Measurements from ENCODE around the gene PDP2. TPM values are rescaled to one million over a fixed set of nuclear protein-coding genes. Genes with fewer than 3 reads are reported as not detected.
"Not testable (repeated sequence)": the region's sequence is repeated elsewhere in the genome, so short reads cannot be mapped to it uniquely, and the experiment has no call there.

The PDP2 gene
- polyA plus RNA-seq, 4 donors, result 10.0 to 15.7 (median 12.8) TPM

- no peak for DNase-seq (ENCODE audit: low read depth in 4 of 4, low spot score in 3 of 4)
These were observed 51.8 kb downstream of the PDP2 start for GRCh38 chr16:66932076-66932475.

- no peak for DNase-seq (ENCODE audit: low read depth in 4 of 4, low spot score in 3 of 4)
These were observed 53.4 kb downstream of the PDP2 start for GRCh38 chr16:66933776-66934137.

DNA sequence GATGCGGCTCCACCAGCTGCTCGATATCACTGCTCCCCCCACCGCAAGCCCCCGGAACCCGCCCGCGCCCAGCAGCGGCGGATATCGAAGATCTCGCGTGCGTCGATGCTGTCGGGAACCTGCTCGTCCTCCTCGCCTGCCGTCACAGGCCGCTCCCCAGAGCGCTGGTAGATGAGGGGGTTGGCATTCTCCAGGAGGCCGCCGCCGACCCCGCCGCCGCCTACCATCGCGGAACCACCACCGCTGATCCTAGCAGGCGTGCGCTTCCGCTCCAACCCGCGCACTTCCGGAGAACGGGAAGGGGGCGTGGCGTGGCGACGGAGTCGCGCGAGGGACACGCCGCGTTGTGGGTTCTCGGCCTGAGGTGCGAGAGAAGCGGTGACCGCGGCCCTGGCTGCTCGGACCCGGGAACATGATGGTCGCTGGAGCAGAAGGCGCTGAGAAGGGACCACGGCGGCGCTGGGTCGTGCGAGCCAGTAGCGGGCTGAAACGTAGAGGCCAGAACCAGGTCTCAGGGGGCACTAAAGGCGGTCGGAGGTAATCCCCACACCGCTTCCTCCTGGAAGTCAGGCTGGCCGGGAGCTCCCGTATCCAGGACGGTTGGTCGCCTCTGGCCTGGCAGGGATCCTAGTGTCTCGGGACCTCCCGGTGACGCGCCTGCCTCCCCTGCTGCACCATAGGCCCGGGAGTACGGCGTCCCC is 54.0 kb downstream of the PDP2 start, which contains the start of gene CIAO2B:
Gene CIAO2B (minus strand): TSS at position 265 of the 701 bp plus-strand sequence. CDS start 38 bp downstream, at position 227.
- DNase-seq (ENCODE audit: low read depth in 4 of 4, low spot score in 3 of 4), result peak; percentile 73 to 84 (median 77)

- DNase-seq (ENCODE audit: low read depth in 4 of 4, low spot score in 3 of 4), result not testable (repeated sequence)
These were observed 54.6 kb downstream of the PDP2 start for GRCh38 chr16:66934839-66935313.

DNA sequence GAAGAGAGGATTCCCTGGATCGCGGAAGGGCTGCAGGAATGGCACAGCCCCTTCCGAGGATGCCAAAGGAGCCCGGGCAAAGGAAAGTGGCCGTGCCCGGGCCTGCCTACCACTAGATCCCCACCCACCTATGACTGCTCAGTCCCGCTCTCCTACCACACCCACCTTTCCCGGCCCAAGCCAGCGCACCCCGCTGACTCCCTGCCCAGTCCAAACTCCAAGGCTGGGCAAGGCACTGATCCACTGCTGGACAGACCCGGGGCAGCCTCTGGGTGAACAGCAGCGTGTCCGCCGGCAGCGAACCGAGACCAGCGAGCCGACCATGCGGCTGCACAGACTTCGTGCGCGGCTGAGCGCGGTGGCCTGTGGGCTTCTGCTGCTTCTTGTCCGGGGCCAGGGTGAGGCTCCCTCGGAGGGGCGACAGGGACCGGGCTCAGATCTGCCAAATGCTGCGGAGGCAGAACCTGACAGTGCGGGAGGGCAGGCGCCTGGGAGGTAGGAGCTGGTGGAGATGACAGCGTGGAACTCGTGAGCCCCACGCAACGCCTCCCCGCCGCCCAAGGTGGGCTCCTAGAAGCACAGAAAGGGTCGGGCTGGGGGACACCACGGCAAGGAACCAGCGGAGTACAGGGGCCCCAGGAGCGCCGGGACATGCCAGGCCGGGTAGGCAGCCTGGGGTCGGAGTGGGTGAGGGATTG is 55.1 kb downstream of the PDP2 start, which contains the start of gene CES2:
Gene CES2 (plus strand): TSS at position 203 of the 698 bp plus-strand sequence. CDS start 120 bp downstream, at position 323.
- DNase-seq (ENCODE audit: low read depth in 4 of 4, low spot score in 3 of 4), result no peak

GRCh38 chr16:66936462-66936861 is 56.1 kb downstream of the PDP2 start:
- no peak for DNase-seq (ENCODE audit: low read depth in 4 of 4, low spot score in 3 of 4)

- no peak for DNase-seq (ENCODE audit: low read depth in 4 of 4, low spot score in 3 of 4)
These were observed 56.7 kb downstream of the PDP2 start for GRCh38 chr16:66936889-66937554.

- no peak for DNase-seq (ENCODE audit: low read depth in 4 of 4, low spot score in 3 of 4)
These were observed 57.5 kb downstream of the PDP2 start for GRCh38 chr16:66937725-66938337.

GRCh38 chr16:66939366-66939765 is 59.1 kb downstream of the PDP2 start:
- DNase-seq (ENCODE audit: low read depth in 4 of 4, low spot score in 3 of 4), result no peak

DNA sequence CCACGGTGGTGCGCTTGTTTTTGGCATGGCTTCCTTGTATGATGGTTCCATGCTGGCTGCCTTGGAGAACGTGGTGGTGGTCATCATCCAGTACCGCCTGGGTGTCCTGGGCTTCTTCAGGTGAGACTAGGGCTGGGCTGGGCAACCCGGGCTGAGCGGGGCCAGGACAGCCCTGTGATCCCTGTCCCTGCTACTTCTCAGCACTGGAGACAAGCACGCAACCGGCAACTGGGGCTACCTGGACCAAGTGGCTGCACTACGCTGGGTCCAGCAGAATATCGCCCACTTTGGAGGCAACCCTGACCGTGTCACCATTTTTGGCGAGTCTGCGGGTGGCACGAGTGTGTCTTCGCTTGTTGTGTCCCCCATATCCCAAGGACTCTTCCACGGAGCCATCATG is 59.9 kb downstream of the PDP2 start:
- DNase-seq (ENCODE audit: low read depth in 4 of 4, low spot score in 3 of 4), result no peak

Other genes with a start within 250 kb of the PDP2 start
- 10 to 100 TPM; 67.3 to 76.9 (median 72.7) TPM for gene CMTM4, start 183.8 kb upstream of the PDP2 start, polyA plus RNA-seq (ENCODE audit: insufficient read length in 4 of 4)
- 100 to 1,000 TPM; 101 to 135 (median 112) TPM for gene DYNC1LI2, start 128.9 kb upstream of the PDP2 start, polyA plus RNA-seq (ENCODE audit: insufficient read length in 4 of 4)
- under 1 TPM in 1 of 4 donors, not detected in 3; 0.12 TPM for gene TERB1, start 78.9 kb upstream of the PDP2 start, polyA plus RNA-seq (ENCODE audit: insufficient read length in 4 of 4)
- gene NAE1, start 49.5 kb upstream of the PDP2 start, polyA plus RNA-seq (ENCODE audit: insufficient read length in 4 of 4), result 10 to 100 TPM; 70.7 to 88.8 (median 82.8) TPM
- under 1 TPM; 0.21 to 0.71 (median 0.31) TPM for gene CA7, start 36.1 kb upstream of the PDP2 start, polyA plus RNA-seq (ENCODE audit: insufficient read length in 4 of 4)
- gene CDH16, start 38.4 kb downstream of the PDP2 start, polyA plus RNA-seq (ENCODE audit: insufficient read length in 4 of 4), result 100 to 1,000 TPM; 252 to 295 (median 279) TPM
- gene RRAD, start 45.0 kb downstream of the PDP2 start, polyA plus RNA-seq (ENCODE audit: insufficient read length in 4 of 4), result 1 to 10 TPM; 2.0 to 3.9 (median 2.8) TPM
- 100 to 1,000 TPM in 1 of 4 donors, 10 to 100 TPM in 3; 79.0 to 120 (median 90.3) TPM for gene CIAO2B, start 53.9 kb downstream of the PDP2 start, polyA plus RNA-seq (ENCODE audit: insufficient read length in 4 of 4)
- 10 to 100 TPM; 39.8 to 47.0 (median 42.7) TPM for gene CES2, start 55.0 kb downstream of the PDP2 start, polyA plus RNA-seq (ENCODE audit: insufficient read length in 4 of 4)
- 1 to 10 TPM; 1.8 to 3.6 (median 2.4) TPM for gene CES3, start 80.8 kb downstream of the PDP2 start, polyA plus RNA-seq (ENCODE audit: insufficient read length in 4 of 4)
- gene CES4A, start 108.1 kb downstream of the PDP2 start, polyA plus RNA-seq (ENCODE audit: insufficient read length in 4 of 4), result 1 to 10 TPM; 6.7 to 9.5 (median 7.8) TPM
- gene CBFB, start 148.6 kb downstream of the PDP2 start, polyA plus RNA-seq (ENCODE audit: insufficient read length in 4 of 4), result 10 to 100 TPM; 62.5 to 74.1 (median 66.5) TPM
- gene PHAF1, start 229.4 kb downstream of the PDP2 start, polyA plus RNA-seq (ENCODE audit: insufficient read length in 4 of 4), result 10 to 100 TPM; 21.1 to 24.2 (median 22.5) TPM